ENCODE results near the gene MUC22.
"Not testable (repeated sequence)": the region's sequence is repeated elsewhere in the genome, so short reads cannot be mapped to it uniquely, and the experiment has no call there.

The MUC22 gene

GRCh38 chr6:31010393-31011060, at the start of gene MUC22:
Gene MUC22, plus strand, starts transcription at chr6:31010474. Its CDS starts 233 bp downstream, at chr6:31010707.
- in situ Hi-C loops (cut with MboI; ENCODE audit: low sequenced_read_pairs): no loop called here

- in situ Hi-C loops (cut with MboI; ENCODE audit: low sequenced_read_pairs): no loop called here
These were observed 49.2 kb upstream of the MUC22 start for GRCh38 chr6:30960907-30961673.

GRCh38 chr6:30962716-30963115, 47.6 kb upstream of the MUC22 start:
- in situ Hi-C loops (cut with MboI; ENCODE audit: low sequenced_read_pairs): no loop called here

GRCh38 chr6:30963641-30964040, 46.6 kb upstream of the MUC22 start:
- in situ Hi-C loops (cut with MboI; ENCODE audit: low sequenced_read_pairs): no loop called here

GRCh38 chr6:30964075-30964474, 46.2 kb upstream of the MUC22 start:
- in situ Hi-C loops (cut with MboI; ENCODE audit: low sequenced_read_pairs): no loop called here

GRCh38 chr6:30965140-30965601, 45.1 kb upstream of the MUC22 start:
- in situ Hi-C loops (cut with MboI; ENCODE audit: low sequenced_read_pairs): no loop called here

GRCh38 chr6:30966154-30966553, 44.1 kb upstream of the MUC22 start:
- in situ Hi-C loops (cut with MboI; ENCODE audit: low sequenced_read_pairs): no loop called here

- in situ Hi-C loops (cut with MboI; ENCODE audit: low sequenced_read_pairs): not testable (repeated sequence)
These were observed 41.1 kb upstream of the MUC22 start for GRCh38 chr6:30969171-30969570.

- in situ Hi-C loops (cut with MboI; ENCODE audit: low sequenced_read_pairs): no loop called here
These were observed 39.3 kb upstream of the MUC22 start for GRCh38 chr6:30970946-30971345.

- in situ Hi-C loops (cut with MboI; ENCODE audit: low sequenced_read_pairs): no loop called here
These were observed 37.5 kb upstream of the MUC22 start for GRCh38 chr6:30972816-30973215.

- in situ Hi-C loops (cut with MboI; ENCODE audit: low sequenced_read_pairs): no loop called here
These were observed 35.6 kb upstream of the MUC22 start for GRCh38 chr6:30974490-30975252.

GRCh38 chr6:30979141-30979540, 31.1 kb upstream of the MUC22 start:
- in situ Hi-C loops (cut with MboI; ENCODE audit: low sequenced_read_pairs): no loop called here

- in situ Hi-C loops (cut with MboI; ENCODE audit: low sequenced_read_pairs): no loop called here
These were observed 30.6 kb upstream of the MUC22 start for GRCh38 chr6:30979690-30980089.

- in situ Hi-C loops (cut with MboI; ENCODE audit: low sequenced_read_pairs): no loop called here
These were observed 28.1 kb upstream of the MUC22 start for GRCh38 chr6:30981942-30982772.

GRCh38 chr6:30983439-30983838, 26.8 kb upstream of the MUC22 start, which contains the start of gene MUC21:
Gene MUC21, plus strand, starts transcription at chr6:30983718. Its CDS starts 241 bp downstream, at chr6:30983959.
- in situ Hi-C loops (cut with MboI; ENCODE audit: low sequenced_read_pairs): no loop called here

- in situ Hi-C loops (cut with MboI; ENCODE audit: low sequenced_read_pairs): no loop called here
These were observed 24.8 kb upstream of the MUC22 start for GRCh38 chr6:30985490-30985889.

- in situ Hi-C loops (cut with MboI; ENCODE audit: low sequenced_read_pairs): no loop called here
These were observed 23.0 kb upstream of the MUC22 start for GRCh38 chr6:30987304-30987703.

GRCh38 chr6:30988209-30988825, 22.0 kb upstream of the MUC22 start:
- in situ Hi-C loops (cut with MboI; ENCODE audit: low sequenced_read_pairs): no loop called here

- in situ Hi-C loops (cut with MboI; ENCODE audit: low sequenced_read_pairs): no loop called here
These were observed 19.7 kb upstream of the MUC22 start for GRCh38 chr6:30990422-30991086.

- in situ Hi-C loops (cut with MboI; ENCODE audit: low sequenced_read_pairs): no loop called here
These were observed 18.4 kb upstream of the MUC22 start for GRCh38 chr6:30991891-30992290.

All from hTERT RPE-1 (cell line).